RCC 7860 (cell line): ENCODE data around the gene DCST2.
A peak's percentile ranks its signal among the peaks of the same experiment; 100 is the strongest.

Source experiments
- DNase-seq: peaks from one replicate; pipeline ENCODE4 v3.0.0-alpha.2; 2015; ENCODE audit warnings: low spot score
- FAIRE-seq: peaks from 2 replicates; lab custom pipeline; 2012; peaks lifted over from hg19 to GRCh38; lab: Jason Lieb, UNC

The DCST2 gene

GRCh38 chr1:155050560-155051341 lies 17.2 kb upstream of the DCST2 start, which contains the start of gene ADAM15:
Gene ADAM15, plus strand, starts transcription at chr1:155051316. Its CDS starts 71 bp downstream, at chr1:155051387.
- peak; percentile 73 for DNase-seq
- FAIRE-seq: no peak

- FAIRE-seq (no peak), DNase-seq (peak; percentile 43)
These were observed 16.3 kb upstream of the DCST2 start for GRCh38 chr1:155049651-155050559.

GRCh38 chr1:155048449-155049334 lies 15.1 kb upstream of the DCST2 start:
- no peak for FAIRE-seq
- DNase-seq: no peak

- DNase-seq: peak; percentile 77
- peak; percentile 76 for FAIRE-seq
These were observed 11.5 kb upstream of the DCST2 start for GRCh38 chr1:155044812-155045657.

- DNase-seq (no peak), FAIRE-seq (no peak)
These were observed 10.8 kb upstream of the DCST2 start for GRCh38 chr1:155044365-155044764.

- FAIRE-seq (no peak), DNase-seq (no peak)
These were observed 10.2 kb upstream of the DCST2 start for GRCh38 chr1:155043793-155044192.

GRCh38 chr1:155043301-155043702 lies 9.7 kb upstream of the DCST2 start:
- DNase-seq: no peak
- no peak for FAIRE-seq

GRCh38 chr1:155042789-155043188 lies 9.2 kb upstream of the DCST2 start:
- no peak for FAIRE-seq
- DNase-seq: no peak

GRCh38 chr1:155040358-155041093 lies 6.9 kb upstream of the DCST2 start:
- FAIRE-seq: no peak
- no peak for DNase-seq

- DNase-seq: no peak
- FAIRE-seq: no peak
These were observed 5.7 kb upstream of the DCST2 start for GRCh38 chr1:155039308-155039669.

- peak; percentile 30 for DNase-seq
- no peak for FAIRE-seq
These were observed 5.2 kb upstream of the DCST2 start for GRCh38 chr1:155038602-155039307.

- DNase-seq (no peak), FAIRE-seq (no peak)
These were observed 4.4 kb upstream of the DCST2 start for GRCh38 chr1:155037851-155038441.

GRCh38 chr1:155037043-155037442 lies 3.5 kb upstream of the DCST2 start:
- FAIRE-seq: no peak
- DNase-seq: no peak

- no peak for FAIRE-seq
- DNase-seq: no peak
These were observed 2.4 kb upstream of the DCST2 start for GRCh38 chr1:155035936-155036335.

GRCh38 chr1:155034318-155035208 lies 982 bp upstream of the DCST2 start:
- FAIRE-seq: no peak

GRCh38 chr1:155032886-155033285 lies 695 bp downstream of the DCST2 start:
- DNase-seq: no peak
- FAIRE-seq: no peak

More at GRCh38 chr1:155034318-155035208, 982 bp upstream of the DCST2 start:
- DNase-seq: no peak

GRCh38 chr1:155030899-155031298 lies 2.7 kb downstream of the DCST2 start:
- FAIRE-seq (no peak), DNase-seq (no peak)
